ENCODE measurements around the gene PLEKHO2. TPM values are rescaled to one million over a fixed set of nuclear protein-coding genes. Genes with fewer than 3 reads are reported as not detected.

The PLEKHO2 gene
- total and polyA plus RNA-seq, 10 of the 15 experiments (the other 5 are each of a cell fraction or from before 2014, with no cell fraction given), result 1.4 to 25.6 (median 20.5) TPM

DNA sequence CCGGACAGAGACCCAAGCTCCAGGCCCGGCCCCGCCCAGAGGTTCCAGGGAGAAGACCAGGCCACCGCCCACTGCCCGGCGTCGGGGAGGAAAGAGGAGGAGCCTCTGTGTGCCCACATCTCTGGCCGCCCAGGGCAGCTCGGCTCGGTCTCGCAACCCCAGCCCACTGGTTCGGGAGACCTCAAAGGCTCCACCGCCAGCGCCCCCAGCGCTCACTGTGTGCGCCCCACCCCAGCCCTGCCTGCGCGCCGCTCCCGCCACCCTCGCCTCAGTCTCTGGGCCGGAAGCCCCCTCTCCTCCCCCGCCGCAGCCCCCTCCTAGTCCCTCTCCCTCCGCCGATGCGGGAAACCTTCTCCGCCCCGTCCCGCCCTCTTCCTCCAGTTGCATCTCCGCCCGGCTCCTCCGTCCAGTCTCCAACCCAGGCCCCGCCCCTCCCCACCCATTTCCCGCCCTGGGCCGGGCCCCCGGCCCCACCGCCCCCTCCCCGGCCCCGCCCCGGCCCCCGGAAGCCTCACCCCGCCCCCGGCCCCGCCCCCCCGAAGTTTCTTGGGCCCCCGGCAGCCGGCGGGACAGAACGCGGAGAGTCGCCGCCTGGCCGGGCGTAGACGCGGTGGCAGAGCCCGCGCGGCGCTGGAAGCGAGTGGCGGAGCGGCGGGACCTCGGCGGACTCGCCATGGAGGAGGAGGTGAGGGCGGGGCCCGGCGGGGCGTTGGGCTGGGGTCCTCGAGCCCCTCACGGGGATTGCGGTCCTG is at the start of gene PLEKHO2 (continued):
- TF ChIP-seq ZNF592 (IDR thresholded peaks at IDR 0.05) (no peak), JUND (IDR thresholded peaks at IDR 0.05; ENCODE audit: low read depth, low read length) (no peak), ETV6 (conservative IDR thresholded peaks at IDR 0.05 in 1 of 2, IDR thresholded peaks at IDR 0.05 in 1 of 2; ENCODE audit: borderline replicate concordance in 1 of 2, low read depth in 1 of 2) (no peak), STAT3 (IDR thresholded peaks at IDR 0.05; ENCODE audit: low read depth, low read length) (no peak), RB1 (IDR thresholded peaks at IDR 0.05; ENCODE audit: borderline replicate concordance) (peak; percentile 17; the same call in 1 of the 2 replicates), ZNF207 (IDR thresholded peaks at IDR 0.05; ENCODE audit: borderline replicate concordance) (no peak), RFX5 (IDR thresholded peaks at IDR 0.05; ENCODE audit: low read depth, low read length) (no peak), REST (IDR thresholded peaks at IDR 0.05; ENCODE audit: low read depth, low read length) (no peak), YY1 (IDR thresholded peaks at IDR 0.05; ENCODE audit: low read depth, low read length) (no peak), SUZ12 (IDR thresholded peaks at IDR 0.05; ENCODE audit: unreplicated experiment) (no peak), SMAD5 (IDR thresholded peaks at IDR 0.05; ENCODE audit: low read depth) (peak; percentile 77), ZSCAN29 (IDR thresholded peaks at IDR 0.05) (no peak), POLR2AphosphoS2 (IDR thresholded peaks at IDR 0.05; ENCODE audit: low read depth, low read length) (peak; percentile 83; the same call in 1 of the 2 replicates), IKZF2 (IDR thresholded peaks at IDR 0.05) (peak in 1 of 2 experiments; percentile 34; a peak in 1 of 4 replicates), PRDM15 (CRISPR knock-in tag; IDR thresholded peaks at IDR 0.05) (no peak), NFYB (IDR thresholded peaks at IDR 0.05; ENCODE audit: insufficient read depth, low read depth, low read length) (no peak), ATF7 (IDR thresholded peaks at IDR 0.05; ENCODE audit: low read depth) (no peak), HDAC2 (IDR thresholded peaks at IDR 0.05) (no peak), PAX5 (IDR thresholded peaks at IDR 0.05; ENCODE audit: borderline replicate concordance, low read depth, low read length) (no peak)
